Suprapubic skin (tissue), 4 donors: ENCODE data around the gene MTMR4.
A peak's percentile ranks its signal among the peaks of the same experiment; 100 is the strongest.

ENCODE experiments used
- CTCF ChIP-seq, 2 donors: fragments of 200-600 bp in 1 of 2; fragments of 450-650 bp in 1 of 2; sonication (generic) in 1 of 2; IDR thresholded peaks; one replicate each; pipeline ENCODE4 v1.5.1; 2016 to 2019; ENCODE audit warnings: antibody characterized with exemption in 2 of 2, mild to moderate bottlenecking in 1 of 2, moderate library complexity in 1 of 2
- EP300 ChIP-seq: sonication (generic); formaldehyde crosslinking; IDR thresholded peaks from one replicate; pipeline ENCODE4 v1.6.1; 2017; ENCODE audit warnings: antibody characterized with exemption
- POLR2A ChIP-seq, 2 donors: fragments of 450-650 bp; IDR thresholded peaks; one replicate each; pipeline ENCODE4 v1.6.1; 2017; ENCODE audit warnings: antibody characterized with exemption in 2 of 2, mild to moderate bottlenecking in 2 of 2, moderate library complexity in 2 of 2
- POLR2AphosphoS5 ChIP-seq, 3 donors: sonication (generic); formaldehyde crosslinking; IDR thresholded peaks; one replicate each; pipeline ENCODE4 v1.6.1; 2017; ENCODE audit warnings: antibody characterized with exemption in 3 of 3

- TF ChIP-seq CTCF (IDR thresholded peaks at IDR 0.05) (peak in 1 of 2 donors; percentile 17), POLR2A (IDR thresholded peaks at IDR 0.05) (no peak), POLR2AphosphoS5 (IDR thresholded peaks at IDR 0.05) (no peak), EP300 (no peak)
Observed at GRCh38 chr17:58520843-58521430, 6.5 kb upstream of the MTMR4 start.
